HEK293 (cell line): ENCODE data around the gene PRRT1.

Source experiments
- GLIS2 ChIP-seq: fragments of 450-650 bp; formaldehyde crosslinking; IDR thresholded peaks from 2 replicates; pipeline ENCODE4 v1.5.1; 2016; ENCODE audit warnings: missing biosample characterization, missing genetic modification characterization
- RBAK ChIP-seq: fragments of 450-650 bp; formaldehyde crosslinking; IDR thresholded peaks from 2 replicates; pipeline ENCODE4 v1.5.1; 2016; ENCODE audit warnings: missing biosample characterization, missing genetic modification characterization
- SP3 ChIP-seq: fragments of 450-650 bp; formaldehyde crosslinking; IDR thresholded peaks from 2 replicates; pipeline ENCODE4 v1.5.1; 2016; ENCODE audit warnings: missing biosample characterization, missing genetic modification characterization
- SP7 ChIP-seq: fragments of 450-650 bp; formaldehyde crosslinking; IDR thresholded peaks from 2 replicates; pipeline ENCODE4 v1.5.1; 2016; ENCODE audit warnings: missing biosample characterization, missing genetic modification characterization
- YY2 ChIP-seq: fragments of 450-650 bp; formaldehyde crosslinking; IDR thresholded peaks from 2 replicates; pipeline ENCODE4 v1.5.1; 2016; ENCODE audit warnings: missing biosample characterization, missing genetic modification characterization
- ZBTB21 ChIP-seq: fragments of 450-650 bp; formaldehyde crosslinking; IDR thresholded peaks from 2 replicates; pipeline ENCODE4 v1.5.1; 2017; ENCODE audit warnings: missing biosample characterization, missing genetic modification characterization
- ZFP69B ChIP-seq: fragments of 450-650 bp; formaldehyde crosslinking; IDR thresholded peaks from 2 replicates; pipeline ENCODE4 v1.5.1; 2016; ENCODE audit warnings: missing biosample characterization, missing genetic modification characterization
- ZNF16 ChIP-seq: fragments of 450-650 bp; formaldehyde crosslinking; IDR thresholded peaks from 2 replicates; pipeline ENCODE4 v1.5.1; 2016; ENCODE audit warnings: low read depth, missing biosample characterization, missing genetic modification characterization
- ZNF169 ChIP-seq: fragments of 450-650 bp; formaldehyde crosslinking; IDR thresholded peaks from 2 replicates; pipeline ENCODE4 v1.5.1; 2016; ENCODE audit warnings: missing biosample characterization, missing genetic modification characterization
- ZNF214 ChIP-seq: fragments of 450-650 bp; formaldehyde crosslinking; IDR thresholded peaks from 2 replicates; pipeline ENCODE4 v1.5.1; 2017; ENCODE audit warnings: missing biosample characterization, mild to moderate bottlenecking, missing genetic modification characterization, borderline replicate concordance
- ZNF221 ChIP-seq: fragments of 450-650 bp; formaldehyde crosslinking; IDR thresholded peaks from 2 replicates; pipeline ENCODE4 v1.5.1; 2017; ENCODE audit warnings: missing biosample characterization, missing genetic modification characterization, borderline replicate concordance
- ZNF23 ChIP-seq: fragments of 450-650 bp; formaldehyde crosslinking; IDR thresholded peaks from 2 replicates; pipeline ENCODE4 v1.5.1; 2016; ENCODE audit warnings: missing biosample characterization, missing genetic modification characterization, borderline replicate concordance
- ZNF292 ChIP-seq: fragments of 450-650 bp; formaldehyde crosslinking; IDR thresholded peaks from 2 replicates; pipeline ENCODE4 v1.5.1; 2016; ENCODE audit warnings: low read depth, missing biosample characterization, missing genetic modification characterization, borderline replicate concordance
- ZNF311 ChIP-seq: fragments of 450-650 bp; formaldehyde crosslinking; IDR thresholded peaks from 2 replicates; pipeline ENCODE4 v1.5.1; 2017; ENCODE audit warnings: missing biosample characterization, missing genetic modification characterization, borderline replicate concordance
- ZNF324 ChIP-seq: fragments of 450-650 bp; formaldehyde crosslinking; IDR thresholded peaks from 2 replicates; pipeline ENCODE4 v1.5.1; 2016; ENCODE audit warnings: missing biosample characterization, missing genetic modification characterization
- ZNF394 ChIP-seq: fragments of 450-650 bp; formaldehyde crosslinking; IDR thresholded peaks from 2 replicates; pipeline ENCODE4 v1.5.1; 2016; ENCODE audit warnings: missing biosample characterization, missing genetic modification characterization, mild to moderate bottlenecking, moderate library complexity, borderline replicate concordance
- ZNF433 ChIP-seq: fragments of 450-650 bp; formaldehyde crosslinking; IDR thresholded peaks from 2 replicates; pipeline ENCODE4 v1.5.1; 2016; ENCODE audit warnings: missing biosample characterization, missing genetic modification characterization, low read depth
- ZNF555 ChIP-seq: fragments of 450-650 bp; formaldehyde crosslinking; conservative IDR thresholded peaks from 2 replicates; pipeline ENCODE4 v1.5.1; 2017; ENCODE audit warnings: missing biosample characterization, mild to moderate bottlenecking, missing genetic modification characterization, inconsistent platforms
- ZNF585B ChIP-seq: fragments of 450-650 bp; formaldehyde crosslinking; IDR thresholded peaks from 2 replicates; pipeline ENCODE4 v1.5.1; 2016; ENCODE audit warnings: missing biosample characterization, missing genetic modification characterization
- ZNF610 ChIP-seq: fragments of 450-650 bp; formaldehyde crosslinking; IDR thresholded peaks from 2 replicates; pipeline ENCODE4 v1.5.1; 2016; ENCODE audit warnings: missing biosample characterization, missing genetic modification characterization, borderline replicate concordance
- ZNF654 ChIP-seq: fragments of 450-650 bp; formaldehyde crosslinking; IDR thresholded peaks from 2 replicates; pipeline ENCODE4 v1.5.1; 2016; ENCODE audit warnings: low read depth, missing biosample characterization, missing genetic modification characterization
- ZNF747 ChIP-seq: fragments of 450-650 bp; formaldehyde crosslinking; IDR thresholded peaks from 2 replicates; pipeline ENCODE4 v1.5.1; 2016; ENCODE audit warnings: missing biosample characterization, missing genetic modification characterization
- ZNF776 ChIP-seq: fragments of 450-650 bp; formaldehyde crosslinking; IDR thresholded peaks from 2 replicates; pipeline ENCODE4 v1.5.0; 2017; ENCODE audit warnings: missing biosample characterization, missing genetic modification characterization, borderline replicate concordance
- ZNF837 ChIP-seq: fragments of 450-650 bp; formaldehyde crosslinking; IDR thresholded peaks from 2 replicates; pipeline ENCODE4 v1.5.1; 2016; ENCODE audit warnings: missing biosample characterization, missing genetic modification characterization
- TF ChIP-seq, protein P1 (sequence below): fragments of 450-650 bp; formaldehyde crosslinking; IDR thresholded peaks from 2 replicates; pipeline ENCODE4 v1.5.1; 2017; ENCODE audit warnings: missing biosample characterization, missing genetic modification characterization
- TF ChIP-seq, protein P2 (sequence below): fragments of 450-650 bp; formaldehyde crosslinking; IDR thresholded peaks from 2 replicates; pipeline ENCODE4 v1.5.1; 2017; ENCODE audit warnings: missing biosample characterization, missing genetic modification characterization
- TF ChIP-seq, protein P3 (sequence below): fragments of 450-650 bp; formaldehyde crosslinking; IDR thresholded peaks from 2 replicates; pipeline ENCODE4 v1.5.1; 2016; ENCODE audit warnings: missing biosample characterization, missing genetic modification characterization
- TF ChIP-seq, protein P4 (sequence below): fragments of 450-650 bp; formaldehyde crosslinking; conservative IDR thresholded peaks from 2 replicates; pipeline ENCODE4 v1.5.1; 2016; ENCODE audit warnings: low read depth, missing biosample characterization, missing genetic modification characterization
- TF ChIP-seq, protein P5 (sequence below): fragments of 450-650 bp; formaldehyde crosslinking; optimal IDR thresholded peaks from 2 replicates; pipeline ENCODE3; 2016; ENCODE audit warnings: missing biosample characterization, mild to moderate bottlenecking, missing genetic modification characterization

The PRRT1 gene

DNA sequence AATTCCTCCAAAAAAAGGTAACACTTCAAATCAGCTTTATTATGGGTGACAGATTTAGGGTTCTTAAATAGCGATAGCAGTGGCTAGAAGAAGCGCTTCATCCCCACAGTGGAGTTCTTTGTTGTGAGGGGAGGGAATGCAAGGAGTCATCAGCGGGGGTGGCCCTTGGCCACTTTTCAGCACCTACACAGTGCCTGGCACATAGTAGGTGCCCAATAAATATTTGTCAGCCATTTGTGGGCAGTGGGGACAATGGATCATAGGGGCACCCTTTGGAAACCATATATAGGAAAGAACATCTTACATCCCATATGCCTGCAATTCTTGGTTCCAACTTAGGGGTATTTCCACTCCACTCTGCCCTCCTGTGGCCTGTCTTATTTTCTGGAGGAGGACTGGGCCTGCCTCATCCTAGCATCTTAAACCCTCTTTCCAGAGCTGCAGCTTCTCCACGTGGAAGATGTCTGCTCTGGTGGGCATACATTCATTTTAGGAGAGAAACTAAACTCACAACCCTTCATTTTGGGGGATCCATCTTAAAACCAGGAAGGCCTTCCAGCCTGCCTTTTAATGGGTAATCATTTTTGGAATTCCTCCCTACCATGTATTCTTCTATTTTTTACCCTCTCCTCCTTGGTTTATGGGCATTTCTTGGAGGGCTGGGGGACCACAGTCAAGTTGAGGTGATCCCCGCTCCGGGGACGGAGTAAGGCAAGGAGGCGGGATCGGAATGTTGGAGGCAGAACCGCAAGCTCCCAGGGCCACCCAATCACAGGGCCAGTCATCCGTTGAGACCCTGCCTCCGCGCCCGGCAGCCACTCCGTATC lies 43.3 kb upstream of the PRRT1 start (continued):
- TF ChIP-seq, protein P1, sequence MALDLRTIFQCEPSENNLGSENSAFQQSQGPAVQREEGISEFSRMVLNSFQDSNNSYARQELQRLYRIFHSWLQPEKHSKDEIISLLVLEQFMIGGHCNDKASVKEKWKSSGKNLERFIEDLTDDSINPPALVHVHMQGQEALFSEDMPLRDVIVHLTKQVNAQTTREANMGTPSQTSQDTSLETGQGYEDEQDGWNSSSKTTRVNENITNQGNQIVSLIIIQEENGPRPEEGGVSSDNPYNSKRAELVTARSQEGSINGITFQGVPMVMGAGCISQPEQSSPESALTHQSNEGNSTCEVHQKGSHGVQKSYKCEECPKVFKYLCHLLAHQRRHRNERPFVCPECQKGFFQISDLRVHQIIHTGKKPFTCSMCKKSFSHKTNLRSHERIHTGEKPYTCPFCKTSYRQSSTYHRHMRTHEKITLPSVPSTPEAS (tag by site-specific recombination) = no peak
- no peak for TF ChIP-seq ZNF433 (tag by site-specific recombination)
- TF ChIP-seq ZNF221 (tag by site-specific recombination) = no peak
- no peak for TF ChIP-seq ZNF555 (tag by site-specific recombination)
- TF ChIP-seq ZNF585B (tag by site-specific recombination) = no peak
- TF ChIP-seq ZNF311 (tag by site-specific recombination) = no peak
- TF ChIP-seq, protein P2, sequence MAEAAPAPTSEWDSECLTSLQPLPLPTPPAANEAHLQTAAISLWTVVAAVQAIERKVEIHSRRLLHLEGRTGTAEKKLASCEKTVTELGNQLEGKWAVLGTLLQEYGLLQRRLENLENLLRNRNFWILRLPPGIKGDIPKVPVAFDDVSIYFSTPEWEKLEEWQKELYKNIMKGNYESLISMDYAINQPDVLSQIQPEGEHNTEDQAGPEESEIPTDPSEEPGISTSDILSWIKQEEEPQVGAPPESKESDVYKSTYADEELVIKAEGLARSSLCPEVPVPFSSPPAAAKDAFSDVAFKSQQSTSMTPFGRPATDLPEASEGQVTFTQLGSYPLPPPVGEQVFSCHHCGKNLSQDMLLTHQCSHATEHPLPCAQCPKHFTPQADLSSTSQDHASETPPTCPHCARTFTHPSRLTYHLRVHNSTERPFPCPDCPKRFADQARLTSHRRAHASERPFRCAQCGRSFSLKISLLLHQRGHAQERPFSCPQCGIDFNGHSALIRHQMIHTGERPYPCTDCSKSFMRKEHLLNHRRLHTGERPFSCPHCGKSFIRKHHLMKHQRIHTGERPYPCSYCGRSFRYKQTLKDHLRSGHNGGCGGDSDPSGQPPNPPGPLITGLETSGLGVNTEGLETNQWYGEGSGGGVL = no peak
- TF ChIP-seq YY2 (tag by site-specific recombination) = no peak
- no peak for TF ChIP-seq ZNF747 (tag by site-specific recombination)
- peak; percentile 58; the same call in 1 of the 2 replicates for TF ChIP-seq ZNF610
- TF ChIP-seq ZNF214 = no peak
- TF ChIP-seq GLIS2 (tag by site-specific recombination) = no peak
- TF ChIP-seq, protein P3, sequence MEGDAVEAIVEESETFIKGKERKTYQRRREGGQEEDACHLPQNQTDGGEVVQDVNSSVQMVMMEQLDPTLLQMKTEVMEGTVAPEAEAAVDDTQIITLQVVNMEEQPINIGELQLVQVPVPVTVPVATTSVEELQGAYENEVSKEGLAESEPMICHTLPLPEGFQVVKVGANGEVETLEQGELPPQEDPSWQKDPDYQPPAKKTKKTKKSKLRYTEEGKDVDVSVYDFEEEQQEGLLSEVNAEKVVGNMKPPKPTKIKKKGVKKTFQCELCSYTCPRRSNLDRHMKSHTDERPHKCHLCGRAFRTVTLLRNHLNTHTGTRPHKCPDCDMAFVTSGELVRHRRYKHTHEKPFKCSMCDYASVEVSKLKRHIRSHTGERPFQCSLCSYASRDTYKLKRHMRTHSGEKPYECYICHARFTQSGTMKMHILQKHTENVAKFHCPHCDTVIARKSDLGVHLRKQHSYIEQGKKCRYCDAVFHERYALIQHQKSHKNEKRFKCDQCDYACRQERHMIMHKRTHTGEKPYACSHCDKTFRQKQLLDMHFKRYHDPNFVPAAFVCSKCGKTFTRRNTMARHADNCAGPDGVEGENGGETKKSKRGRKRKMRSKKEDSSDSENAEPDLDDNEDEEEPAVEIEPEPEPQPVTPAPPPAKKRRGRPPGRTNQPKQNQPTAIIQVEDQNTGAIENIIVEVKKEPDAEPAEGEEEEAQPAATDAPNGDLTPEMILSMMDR (tag by site-specific recombination) = peak; percentile 43
- peak; percentile 61; the same call in 1 of the 2 replicates for TF ChIP-seq ZFP69B (tag by site-specific recombination)
- TF ChIP-seq, protein P4, sequence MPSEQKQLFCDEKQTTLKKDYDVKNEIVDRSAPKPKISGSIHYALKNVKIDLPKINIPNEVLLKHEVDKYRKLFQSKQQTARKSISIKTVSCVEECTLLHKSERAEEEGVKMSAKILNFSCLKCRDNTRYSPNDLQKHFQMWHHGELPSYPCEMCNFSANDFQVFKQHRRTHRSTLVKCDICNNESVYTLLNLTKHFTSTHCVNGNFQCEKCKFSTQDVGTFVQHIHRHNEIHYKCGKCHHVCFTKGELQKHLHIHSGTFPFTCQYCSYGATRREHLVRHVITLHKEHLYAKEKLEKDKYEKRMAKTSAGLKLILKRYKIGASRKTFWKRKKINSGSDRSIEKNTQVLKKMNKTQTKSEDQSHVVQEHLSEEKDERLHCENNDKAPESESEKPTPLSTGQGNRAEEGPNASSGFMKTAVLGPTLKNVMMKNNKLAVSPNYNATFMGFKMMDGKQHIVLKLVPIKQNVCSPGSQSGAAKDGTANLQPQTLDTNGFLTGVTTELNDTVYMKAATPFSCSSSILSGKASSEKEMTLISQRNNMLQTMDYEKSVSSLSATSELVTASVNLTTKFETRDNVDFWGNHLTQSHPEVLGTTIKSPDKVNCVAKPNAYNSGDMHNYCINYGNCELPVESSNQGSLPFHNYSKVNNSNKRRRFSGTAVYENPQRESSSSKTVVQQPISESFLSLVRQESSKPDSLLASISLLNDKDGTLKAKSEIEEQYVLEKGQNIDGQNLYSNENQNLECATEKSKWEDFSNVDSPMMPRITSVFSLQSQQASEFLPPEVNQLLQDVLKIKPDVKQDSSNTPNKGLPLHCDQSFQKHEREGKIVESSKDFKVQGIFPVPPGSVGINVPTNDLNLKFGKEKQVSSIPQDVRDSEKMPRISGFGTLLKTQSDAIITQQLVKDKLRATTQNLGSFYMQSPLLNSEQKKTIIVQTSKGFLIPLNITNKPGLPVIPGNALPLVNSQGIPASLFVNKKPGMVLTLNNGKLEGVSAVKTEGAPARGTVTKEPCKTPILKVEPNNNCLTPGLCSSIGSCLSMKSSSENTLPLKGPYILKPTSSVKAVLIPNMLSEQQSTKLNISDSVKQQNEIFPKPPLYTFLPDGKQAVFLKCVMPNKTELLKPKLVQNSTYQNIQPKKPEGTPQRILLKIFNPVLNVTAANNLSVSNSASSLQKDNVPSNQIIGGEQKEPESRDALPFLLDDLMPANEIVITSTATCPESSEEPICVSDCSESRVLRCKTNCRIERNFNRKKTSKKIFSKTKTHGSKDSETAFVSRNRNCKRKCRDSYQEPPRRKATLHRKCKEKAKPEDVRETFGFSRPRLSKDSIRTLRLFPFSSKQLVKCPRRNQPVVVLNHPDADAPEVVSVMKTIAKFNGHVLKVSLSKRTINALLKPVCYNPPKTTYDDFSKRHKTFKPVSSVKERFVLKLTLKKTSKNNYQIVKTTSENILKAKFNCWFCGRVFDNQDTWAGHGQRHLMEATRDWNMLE (tag by site-specific recombination) = peak; percentile 31; the same call in 1 of the 2 replicates
- no peak for TF ChIP-seq ZNF292 (tag by site-specific recombination)
- TF ChIP-seq SP7 (tag by site-specific recombination) = no peak; the same call in 1 of the 2 replicates
- no peak for TF ChIP-seq RBAK (tag by site-specific recombination)
- TF ChIP-seq SP3 (tag by site-specific recombination) = no peak
- TF ChIP-seq, protein P5, sequence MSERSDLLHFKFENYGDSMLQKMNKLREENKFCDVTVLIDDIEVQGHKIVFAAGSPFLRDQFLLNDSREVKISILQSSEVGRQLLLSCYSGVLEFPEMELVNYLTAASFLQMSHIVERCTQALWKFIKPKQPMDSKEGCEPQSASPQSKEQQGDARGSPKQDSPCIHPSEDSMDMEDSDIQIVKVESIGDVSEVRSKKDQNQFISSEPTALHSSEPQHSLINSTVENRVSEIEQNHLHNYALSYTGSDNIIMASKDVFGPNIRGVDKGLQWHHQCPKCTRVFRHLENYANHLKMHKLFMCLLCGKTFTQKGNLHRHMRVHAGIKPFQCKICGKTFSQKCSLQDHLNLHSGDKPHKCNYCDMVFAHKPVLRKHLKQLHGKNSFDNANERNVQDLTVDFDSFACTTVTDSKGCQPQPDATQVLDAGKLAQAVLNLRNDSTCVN = no peak
- no peak for TF ChIP-seq ZNF169 (tag by site-specific recombination)
- no peak for TF ChIP-seq ZBTB21
- TF ChIP-seq ZNF654 (tag by site-specific recombination) = peak; percentile 17; the same call in 1 of the 2 replicates
- peak; percentile 59; the same call in 1 of the 2 replicates for TF ChIP-seq ZNF324 (tag by site-specific recombination)
- TF ChIP-seq ZNF837 (tag by site-specific recombination) = no peak
- no peak for TF ChIP-seq ZNF776 (tag by site-specific recombination)
- TF ChIP-seq ZNF16 (tag by site-specific recombination) = no peak
- peak; percentile 77 for TF ChIP-seq ZNF394
- no peak for TF ChIP-seq ZNF23
